ENCODE measurements around the gene SPON1. TPM values are rescaled to one million over a fixed set of nuclear protein-coding genes. Genes with fewer than 3 reads are reported as not detected.
"Not testable (repeated sequence)": the region's sequence is repeated elsewhere in the genome, so short reads cannot be mapped to it uniquely, and the experiment has no call there.

The SPON1 gene
- polyA plus RNA-seq, 1 donor, result 76.3 TPM

DNA sequence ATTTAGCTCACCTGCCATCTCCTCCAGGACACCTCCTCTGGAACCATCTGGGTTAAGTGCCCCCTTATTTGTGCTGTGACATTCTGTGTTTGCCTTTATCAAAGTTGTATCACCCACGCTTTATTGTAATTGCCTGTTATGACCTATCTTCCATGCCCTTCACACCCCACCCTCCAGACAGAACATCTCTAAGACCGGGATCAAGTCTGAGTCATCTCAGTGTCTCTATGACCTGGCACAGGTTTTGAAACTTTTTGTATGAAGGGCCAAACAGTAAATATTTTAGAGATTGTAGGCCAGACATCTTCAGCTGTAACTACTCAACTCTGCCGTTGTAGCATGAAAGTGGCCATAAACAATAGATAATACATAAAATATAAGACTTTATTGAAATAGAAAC lies 161.8 kb downstream of the SPON1 start:
- DNase-seq, result no peak

DNA sequence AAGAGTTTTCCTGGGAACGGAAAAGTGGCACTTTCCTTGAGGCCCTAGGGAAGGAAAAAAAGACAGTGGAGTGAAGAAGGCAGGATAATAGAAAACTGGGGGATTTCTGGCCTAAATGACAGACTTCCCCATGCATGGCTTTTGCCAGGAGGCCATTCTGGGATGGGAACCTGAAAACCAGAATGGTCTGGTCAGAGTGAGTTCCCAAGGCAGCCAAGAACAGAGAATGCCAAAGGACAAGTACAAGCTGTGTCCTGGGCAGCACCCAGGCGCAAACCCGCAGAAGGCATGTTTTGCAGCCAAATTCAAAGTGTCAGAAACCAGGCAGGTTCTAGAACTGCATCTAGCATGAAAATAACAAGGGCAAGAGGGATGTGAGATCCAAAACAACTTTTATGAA lies 162.4 kb downstream of the SPON1 start:
- no peak for DNase-seq

DNA sequence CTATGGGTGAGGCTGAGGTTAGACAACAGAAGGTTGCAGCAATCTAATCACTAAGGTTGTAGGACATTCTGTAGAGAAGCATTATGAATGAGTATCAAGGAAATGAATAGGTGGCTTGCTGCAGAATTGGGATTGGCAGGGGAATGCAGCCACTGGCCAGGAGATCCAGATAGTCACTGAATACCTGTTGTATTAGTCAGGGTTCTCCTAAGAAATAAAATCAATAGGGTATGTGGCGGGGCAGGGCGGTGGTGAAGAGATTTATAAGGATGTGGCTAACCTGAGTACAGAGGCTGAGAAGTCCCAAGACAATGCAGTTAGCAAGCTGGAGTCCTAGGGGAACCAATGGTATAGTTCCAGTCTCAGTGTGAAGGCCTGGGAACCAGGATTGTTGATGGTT lies 163.0 kb downstream of the SPON1 start:
- no peak for DNase-seq

DNA sequence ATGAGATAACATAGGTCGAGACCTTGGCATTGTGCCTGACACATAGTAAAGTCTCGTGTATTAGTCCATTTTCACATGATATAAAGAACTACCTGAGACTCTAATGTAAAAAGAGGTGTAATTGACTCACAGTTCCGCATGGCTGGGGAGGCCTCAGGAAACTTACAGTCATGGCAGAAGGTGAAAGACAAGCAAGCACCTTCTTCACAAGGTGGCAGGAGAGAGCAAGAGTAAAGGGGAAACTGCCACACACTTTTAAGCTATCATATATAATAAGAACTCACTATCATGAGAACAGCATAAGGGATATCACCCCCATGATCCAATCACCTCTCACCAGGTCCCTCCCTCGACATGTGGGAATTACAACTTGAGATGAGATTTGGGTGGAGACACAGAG lies 165.2 kb downstream of the SPON1 start:
- DNase-seq, result no peak

DNA sequence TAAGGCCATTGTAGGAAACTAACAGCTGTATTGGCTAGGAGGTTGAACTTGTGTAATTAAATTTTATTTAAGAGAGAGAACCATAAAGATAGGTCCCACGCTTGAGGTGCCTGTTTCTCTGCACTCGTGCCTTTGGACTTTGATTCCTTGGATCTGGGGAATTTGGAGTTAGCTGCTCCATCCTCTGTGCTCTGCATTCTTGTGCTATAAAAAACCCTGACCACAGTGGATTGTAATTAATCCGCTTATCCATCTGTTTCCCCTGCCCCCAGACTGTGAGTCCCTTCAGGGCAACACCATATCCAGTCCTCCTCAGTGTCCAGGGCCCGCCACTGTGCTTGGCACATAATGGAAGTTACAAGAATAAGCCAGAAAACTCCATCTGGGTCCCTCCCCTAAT lies 169.8 kb downstream of the SPON1 start:
- DNase-seq, result no peak

DNA sequence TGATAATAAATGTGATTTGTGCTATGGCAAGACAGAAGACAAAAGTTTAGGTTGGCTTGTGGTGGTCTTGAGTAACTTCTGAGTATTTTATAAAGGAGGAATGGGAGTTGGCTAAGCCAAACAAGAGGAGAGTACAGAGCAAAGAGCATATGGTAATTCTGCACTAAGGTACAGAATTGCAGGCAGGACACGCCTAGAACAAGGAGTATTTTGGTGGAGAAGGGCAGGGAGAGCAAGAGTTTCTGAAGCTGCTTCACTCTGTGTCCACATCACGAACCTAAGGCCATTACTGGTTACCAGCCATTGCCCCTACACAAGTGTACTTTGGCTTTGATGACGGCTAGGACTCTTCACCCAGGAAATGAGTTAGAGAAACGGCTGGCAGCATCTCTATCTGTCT lies 170.9 kb downstream of the SPON1 start:
- DNase-seq, result no peak

DNA sequence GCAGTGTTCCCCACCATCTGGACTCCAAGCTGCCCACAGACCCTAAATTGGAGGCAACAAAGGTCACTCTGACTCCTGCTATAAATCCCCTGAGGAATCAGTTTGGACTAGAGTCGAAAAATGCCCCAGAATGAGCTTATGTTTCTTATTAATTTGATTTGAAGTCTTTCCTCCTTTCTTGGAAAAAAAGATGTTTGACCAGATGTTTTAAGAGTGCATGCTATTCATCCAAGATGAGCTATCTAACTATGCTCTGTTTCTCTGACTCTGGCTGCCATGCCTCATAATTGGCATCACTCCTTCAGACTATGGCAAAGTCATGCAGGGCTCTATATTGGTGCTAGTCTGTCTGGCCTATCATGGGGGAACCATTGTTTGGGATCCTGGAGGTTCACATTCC lies 174.0 kb downstream of the SPON1 start:
- DNase-seq, result no peak

DNA sequence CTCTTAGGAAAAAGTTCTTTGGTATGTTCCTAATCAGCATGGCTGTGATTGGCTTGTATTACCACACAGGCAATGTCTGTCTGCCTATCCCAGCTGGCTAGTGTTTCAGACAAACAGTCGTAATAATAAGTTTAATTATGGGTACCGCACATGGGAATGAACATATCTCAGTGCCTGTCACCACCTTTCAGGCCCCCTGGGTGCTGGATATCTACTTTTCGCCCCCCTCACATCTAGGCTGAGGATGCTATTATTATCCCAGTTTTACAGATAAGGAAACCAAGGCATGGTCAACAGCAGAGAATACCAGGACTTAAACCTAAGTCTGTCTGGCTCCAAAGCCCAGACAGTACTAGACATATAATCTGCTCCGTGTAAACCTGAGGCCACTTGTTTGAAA lies 174.8 kb downstream of the SPON1 start:
- no peak for DNase-seq

DNA sequence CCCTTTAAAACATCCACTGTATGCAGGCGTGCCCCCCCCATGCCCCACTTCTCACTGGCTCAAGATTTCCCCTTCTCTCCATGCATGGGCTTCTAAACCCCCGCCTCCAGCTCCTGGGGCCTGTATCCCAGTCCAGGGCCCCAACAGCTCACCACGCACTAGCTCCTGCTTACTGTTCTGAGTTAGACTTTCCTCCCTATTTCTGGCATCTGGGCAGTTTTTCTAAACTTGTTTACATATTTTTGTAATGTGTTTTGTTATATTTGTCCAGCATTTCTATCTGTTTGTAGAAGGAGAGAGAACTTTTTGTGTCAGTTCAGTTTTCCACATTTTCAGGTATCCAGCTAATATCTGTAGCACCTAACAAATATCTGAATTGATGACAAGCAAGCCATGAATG lies 178.5 kb downstream of the SPON1 start:
- DNase-seq, result no peak

DNA sequence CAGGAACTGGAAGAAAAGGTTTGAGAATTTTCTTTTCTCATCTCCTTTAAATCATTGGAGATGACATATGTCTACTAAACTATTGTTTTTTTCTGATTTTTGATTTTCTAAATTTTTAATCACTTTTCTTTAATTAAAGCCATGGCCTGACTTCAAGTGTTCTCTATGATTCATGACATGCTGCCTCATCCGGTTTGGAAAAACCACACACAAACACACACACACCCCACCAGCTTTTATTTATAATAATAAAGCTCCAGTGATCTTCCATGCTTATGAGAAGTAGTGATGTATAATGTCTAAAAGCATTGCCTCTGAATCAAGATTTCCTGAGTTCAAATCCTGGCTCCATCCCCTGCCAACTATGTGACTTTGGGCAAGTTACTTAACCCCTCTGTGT lies 179.2 kb downstream of the SPON1 start:
- no peak for DNase-seq

DNA sequence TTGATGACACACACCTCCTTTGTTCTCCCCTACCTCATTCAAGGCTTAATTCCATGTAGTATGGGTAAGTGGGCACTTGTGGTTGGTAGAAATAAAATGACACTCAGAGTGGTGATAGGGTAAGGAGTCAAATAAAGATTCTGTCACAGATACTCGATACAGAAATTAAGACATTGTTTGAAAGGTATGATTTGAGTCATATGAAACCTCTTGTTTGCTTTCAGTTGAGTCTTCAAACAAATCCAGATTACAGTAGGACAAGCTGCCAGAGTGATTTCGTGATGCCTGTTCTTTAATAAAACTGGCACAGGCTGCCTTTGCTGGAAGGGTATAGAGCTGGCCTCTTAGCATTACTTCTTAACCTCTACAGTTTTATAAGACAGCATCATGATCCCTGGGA lies 182.4 kb downstream of the SPON1 start:
- DNase-seq, result no peak

DNA sequence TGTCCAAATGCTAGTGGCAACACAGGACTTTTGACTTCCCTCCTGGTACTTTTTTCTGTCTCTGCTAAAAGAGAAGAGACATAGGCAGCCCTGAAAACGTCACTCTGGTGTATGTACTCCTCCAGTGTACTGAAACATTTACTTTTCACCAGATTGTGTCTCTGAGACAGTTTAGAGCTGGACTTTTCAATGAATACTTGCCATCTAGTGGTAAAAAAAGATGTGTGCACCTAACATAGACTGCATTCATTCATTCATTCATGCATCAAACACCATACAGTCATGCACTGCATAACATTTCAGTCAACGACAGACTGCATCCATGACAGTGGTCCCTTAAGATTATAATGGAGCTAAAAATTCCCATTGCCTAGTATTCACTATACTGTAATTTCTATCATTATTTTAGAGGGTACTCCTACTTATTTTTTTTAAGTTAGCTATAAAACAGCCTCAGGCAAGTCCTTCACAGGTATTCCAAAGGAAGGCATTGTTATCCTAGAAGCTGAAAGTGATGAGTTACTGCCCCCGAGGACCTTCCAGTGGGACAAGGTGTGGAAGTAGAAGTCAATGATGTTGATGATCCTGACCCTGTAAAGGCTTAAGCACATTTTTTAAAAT lies 186.2 kb downstream of the SPON1 start:
- peak; percentile 25 for DNase-seq

DNA sequence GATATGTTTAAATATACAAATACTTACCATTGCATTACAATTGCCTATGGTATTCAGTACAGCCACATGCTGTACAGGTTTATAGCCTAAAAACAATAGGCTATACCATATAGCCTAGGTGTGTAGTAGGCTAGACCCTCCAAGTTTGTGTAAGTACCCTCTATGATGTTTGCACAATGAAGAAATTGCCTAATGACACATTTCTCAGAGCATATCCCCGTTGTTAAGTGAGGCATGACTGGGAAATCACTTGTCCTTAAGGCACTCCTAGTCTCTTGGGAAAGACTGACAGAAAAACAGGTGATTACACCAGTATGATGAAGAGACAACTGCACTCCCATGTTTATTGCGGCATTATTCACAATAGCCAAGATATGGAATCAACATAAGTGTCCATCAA lies 187.2 kb downstream of the SPON1 start:
- no peak for DNase-seq

DNA sequence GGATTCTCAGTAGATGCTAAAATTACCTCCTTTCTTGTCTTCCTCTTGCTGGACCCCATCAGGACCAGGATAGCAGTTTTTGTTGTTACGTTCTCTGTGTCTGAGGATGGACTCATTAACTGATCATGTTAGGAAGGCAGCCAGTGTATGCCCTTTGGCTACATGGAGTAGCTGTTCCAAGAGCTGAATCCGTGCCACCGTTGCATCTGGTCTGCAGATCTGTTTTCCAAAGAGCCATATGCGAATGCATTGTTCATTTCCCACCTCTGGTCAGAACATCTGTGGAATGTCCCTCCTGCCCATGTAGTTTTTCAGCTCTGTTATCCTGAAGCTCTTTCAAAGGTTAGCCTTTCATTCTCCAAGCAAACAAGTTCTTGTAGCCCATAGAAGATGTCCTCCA lies 188.4 kb downstream of the SPON1 start:
- no peak for DNase-seq

DNA sequence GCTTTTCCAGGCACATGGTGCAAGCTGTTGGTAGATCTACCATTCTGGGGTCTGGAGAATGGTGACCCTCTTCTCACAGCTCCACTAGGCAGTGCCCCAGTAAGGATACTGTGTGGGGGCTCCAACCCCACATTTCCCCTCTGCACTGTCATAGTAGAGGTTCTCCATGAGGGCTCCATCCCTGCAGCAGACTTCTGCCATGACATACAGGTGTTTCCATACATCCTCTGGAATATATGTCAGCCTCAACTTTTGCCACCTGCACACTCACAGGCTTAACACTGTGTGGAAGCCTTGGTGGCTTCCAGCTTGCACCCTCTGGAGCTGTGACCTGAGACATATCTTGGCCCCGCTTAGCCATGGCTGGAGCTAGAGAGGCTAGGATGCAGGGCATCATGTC lies 191.6 kb downstream of the SPON1 start:
- not testable (repeated sequence) for DNase-seq

DNA sequence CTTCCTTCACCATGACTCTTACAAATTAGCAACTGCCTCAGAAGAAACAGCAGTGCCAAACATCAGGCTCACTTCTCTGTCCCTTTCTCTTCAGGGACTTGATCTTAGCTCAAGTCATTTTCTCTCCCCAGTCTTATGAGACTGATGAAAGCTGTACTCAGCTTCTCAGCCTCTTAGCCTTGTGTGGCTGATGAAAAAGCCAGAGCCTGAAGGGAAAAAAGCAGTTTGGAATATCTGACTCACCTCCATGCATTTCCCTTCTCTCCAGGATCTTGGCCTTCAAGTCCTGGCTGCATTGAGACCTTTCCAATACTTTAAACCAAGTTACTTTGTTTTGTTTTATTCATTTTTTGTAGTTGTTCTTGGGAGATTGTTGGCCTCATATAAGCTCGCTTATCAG lies 195.9 kb downstream of the SPON1 start:
- no peak for DNase-seq

DNA sequence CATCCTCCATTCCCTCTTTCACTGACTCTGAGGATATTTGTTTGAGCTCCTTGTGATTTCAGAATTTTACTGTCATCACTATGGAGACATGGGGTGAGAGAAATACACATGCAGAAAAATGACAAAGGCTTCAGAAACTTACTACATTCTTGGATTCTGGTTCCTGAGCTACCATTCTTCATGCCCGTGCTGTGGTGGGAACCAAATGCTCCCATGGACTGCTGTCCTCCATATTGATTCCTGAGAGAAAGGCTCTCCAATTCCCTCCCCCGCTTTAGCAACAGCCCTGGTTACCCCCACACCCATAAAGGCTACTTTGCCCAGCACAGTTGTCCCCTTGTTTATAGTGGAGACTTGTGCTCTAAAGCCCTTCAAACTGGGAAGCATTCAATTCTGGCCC lies 201.1 kb downstream of the SPON1 start:
- no peak for DNase-seq

DNA sequence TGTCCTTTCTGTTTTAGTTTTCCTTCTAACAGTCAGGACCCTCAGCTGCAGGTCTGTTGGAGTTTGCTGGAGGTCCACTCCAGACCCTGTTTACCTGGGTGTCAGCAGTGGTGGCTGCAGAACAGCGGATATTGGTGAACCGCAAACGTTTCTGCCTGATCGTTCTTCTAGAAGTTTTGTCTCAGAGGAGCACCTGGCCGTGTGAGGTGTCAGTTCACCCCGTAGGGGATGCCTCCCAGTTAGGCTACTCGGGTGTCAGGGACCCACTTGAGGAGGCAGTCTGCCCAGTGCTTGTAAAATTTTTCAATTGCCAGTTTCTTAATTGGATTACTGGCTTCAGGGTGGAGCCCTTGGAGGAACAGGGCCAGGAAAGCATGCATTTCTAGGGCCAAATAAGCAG lies 211.2 kb downstream of the SPON1 start:
- not testable (repeated sequence) for DNase-seq

DNA sequence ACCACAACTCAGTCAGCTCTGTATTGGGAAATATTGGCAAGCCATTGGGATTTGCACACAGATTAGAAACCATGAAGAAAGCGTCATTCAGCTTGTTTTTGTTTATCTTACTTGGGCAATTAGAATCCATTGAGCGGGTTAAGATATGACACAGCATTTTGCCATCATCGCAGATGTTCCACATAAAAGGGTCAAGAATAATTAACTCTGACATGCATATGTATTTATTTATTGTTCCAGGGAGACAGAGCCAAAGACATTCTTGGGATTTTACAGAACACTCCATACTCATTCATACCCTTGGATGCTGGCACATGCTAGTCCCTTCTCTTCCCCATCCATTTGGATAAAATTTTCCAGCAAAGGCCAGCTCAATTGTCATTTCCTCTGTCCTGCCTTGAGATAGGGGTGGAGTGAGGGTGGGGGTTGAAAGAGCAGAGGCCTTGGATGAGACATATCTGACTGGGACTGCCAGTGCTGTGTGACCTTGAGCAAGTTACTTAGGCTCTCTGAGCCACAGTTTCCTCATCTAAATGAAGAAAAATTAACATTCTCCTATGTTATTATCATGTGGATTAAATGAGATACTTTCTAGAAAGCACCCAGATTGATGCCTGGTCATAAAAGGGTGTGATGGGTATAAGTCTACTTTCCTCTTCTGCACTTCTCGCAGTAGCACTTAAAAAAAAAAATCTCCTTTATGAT lies 216.7 kb downstream of the SPON1 start:
- DNase-seq, result no peak

DNA sequence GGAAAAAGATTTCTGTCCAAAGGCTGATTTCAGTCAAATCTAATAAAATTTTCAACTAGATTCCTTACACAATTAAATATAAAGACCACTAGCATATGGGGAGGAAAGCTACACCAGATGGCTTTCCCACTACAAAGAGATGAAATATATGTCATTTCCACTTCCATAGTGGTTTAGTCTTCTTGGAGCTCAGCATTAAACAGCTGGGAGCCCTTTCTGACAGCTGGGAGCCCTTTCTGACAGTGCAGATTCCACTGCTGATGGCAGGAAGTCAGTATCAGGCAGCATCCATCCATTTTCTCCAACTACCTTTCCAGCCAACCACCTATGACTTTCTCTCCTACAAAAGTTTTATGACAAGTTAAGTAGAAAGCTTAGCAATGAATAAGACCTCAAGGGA lies 218.6 kb downstream of the SPON1 start:
- DNase-seq, result no peak

DNA sequence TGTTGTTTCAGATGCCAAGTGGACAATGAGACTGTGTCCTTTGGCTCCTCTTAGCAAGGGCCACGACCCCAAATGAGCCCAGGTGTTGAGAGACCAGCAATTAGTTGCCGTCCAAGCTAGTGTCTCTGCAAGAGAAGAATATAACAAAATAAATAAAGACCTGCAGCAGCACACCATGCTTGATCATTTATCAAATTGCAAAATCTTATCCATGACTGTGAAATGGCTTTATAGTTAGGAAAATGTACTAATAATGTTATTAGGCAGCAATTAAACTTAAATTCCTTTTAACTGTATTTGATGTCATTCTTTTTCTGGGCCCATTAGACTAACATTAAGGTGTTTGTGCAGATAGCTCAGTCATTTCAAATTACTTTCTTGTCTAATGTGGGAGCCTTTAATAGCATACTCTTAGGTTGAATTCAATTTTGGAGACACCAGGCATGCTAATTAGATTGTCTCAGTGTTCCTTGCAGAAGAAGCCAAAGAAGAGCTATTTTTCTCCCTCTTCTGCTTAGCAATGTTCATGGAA lies 220.4 kb downstream of the SPON1 start:
- no peak for DNase-seq

DNA sequence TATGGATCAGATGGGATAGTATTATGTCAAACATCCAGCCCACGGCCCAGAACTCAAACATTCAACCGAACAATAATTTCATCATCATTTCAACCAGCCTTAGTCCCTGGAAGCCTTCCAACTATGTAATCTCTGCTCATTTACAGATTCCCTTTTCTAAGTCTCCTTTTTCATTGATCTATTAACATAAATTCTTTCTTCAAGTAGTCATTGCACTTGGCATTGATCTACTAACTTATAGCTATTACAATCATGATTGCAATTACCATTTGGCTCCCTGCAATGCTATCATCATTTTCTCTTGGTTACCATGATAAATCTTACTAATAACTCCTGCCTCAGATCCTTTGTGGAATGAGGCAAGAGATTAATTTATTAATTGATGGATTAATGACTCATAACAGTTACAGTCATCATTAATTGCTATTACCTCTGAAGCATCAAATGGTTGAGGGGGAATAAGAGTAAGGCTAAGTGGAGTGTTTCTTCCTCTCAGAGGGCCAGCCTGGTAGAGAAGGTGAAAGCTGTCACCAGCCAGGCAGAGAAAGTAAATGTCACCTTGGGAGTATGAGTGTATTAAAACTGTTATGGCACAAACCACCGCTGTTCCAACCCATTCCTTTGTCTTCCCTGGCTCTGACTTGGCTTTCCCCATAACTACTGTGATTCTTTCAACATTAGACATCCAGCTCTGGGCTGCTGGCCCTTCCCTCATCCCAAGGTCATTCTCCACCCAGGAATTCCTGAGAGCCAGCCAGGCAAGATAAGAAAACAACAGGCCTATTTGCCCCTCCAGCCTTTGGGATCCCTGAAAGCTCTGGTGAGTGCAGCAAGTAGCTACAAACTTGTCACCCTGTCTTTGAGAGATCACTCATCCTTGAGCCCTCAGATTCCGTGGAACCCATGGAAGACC lies 221.8 kb downstream of the SPON1 start:
- peak; percentile 12 for DNase-seq

DNA sequence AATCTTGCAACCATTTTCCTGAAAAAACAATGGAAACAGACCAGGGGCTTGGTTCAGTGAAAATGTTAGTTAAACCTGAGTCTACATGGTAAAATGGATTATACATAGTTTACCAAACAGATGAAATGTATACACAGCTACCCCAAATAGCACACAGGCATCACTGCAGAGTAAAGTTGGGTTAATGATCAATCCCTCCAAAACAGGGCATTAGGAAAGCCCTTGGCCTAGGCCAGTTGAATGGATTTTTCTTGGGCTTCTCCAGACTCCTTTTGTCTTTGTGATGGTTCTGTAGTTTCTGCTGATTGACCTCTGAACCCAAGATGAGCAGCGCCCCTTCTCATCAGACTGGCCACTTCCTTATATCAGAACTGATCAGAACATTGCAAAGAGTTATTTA lies 222.9 kb downstream of the SPON1 start:
- no peak for DNase-seq

All from left kidney (tissue), 2 donors.